ENCODE measurements around the gene GABRD.

- no peak for TF ChIP-seq CTCF (IDR thresholded peaks at IDR 0.05; ENCODE audit: low read depth, low read length, poor library complexity, severe bottlenecking)
- TF ChIP-seq EZH2phosphoT487 (IDR thresholded peaks at IDR 0.05; ENCODE audit: borderline replicate concordance, low read length), result no peak
Measured at GRCh38 chr1:2043886-2044285, 24.7 kb downstream of the GABRD start.
